Measurements from ENCODE around the gene SIMC1. TPM values are rescaled to one million over a fixed set of nuclear protein-coding genes. Genes with fewer than 3 reads are reported as not detected.
"Not testable (repeated sequence)": the region's sequence is repeated elsewhere in the genome, so short reads cannot be mapped to it uniquely, and the experiment has no call there.

The SIMC1 gene
- total and polyA plus RNA-seq, 2 of the 4 experiments (the other 2 are of a cell fraction): 8.2 to 11.7 TPM

DNA sequence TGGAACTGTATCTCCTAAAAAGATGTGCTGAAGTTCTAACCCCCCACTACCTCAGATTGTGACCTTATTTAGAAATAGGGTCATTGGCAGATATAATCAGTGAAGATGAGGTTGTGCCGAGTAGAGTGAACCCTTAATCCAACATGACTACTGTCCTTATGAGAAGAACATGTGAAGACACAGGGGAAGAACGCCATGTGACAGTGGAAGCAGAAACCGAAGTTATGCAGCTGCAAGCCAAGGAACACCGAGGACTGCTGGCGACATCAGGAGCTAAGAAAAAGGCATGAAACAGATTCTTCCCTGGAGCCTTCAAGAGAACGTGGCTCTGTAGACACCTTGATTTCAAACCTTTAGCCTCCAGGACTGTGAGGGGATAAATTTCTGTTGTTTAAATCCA, 6.8 kb downstream of the SIMC1 start:
- H3K4me3 ChIP-seq (ENCODE audit: insufficient read depth, low read depth, low read length); in situ Hi-C loops (cut with MboI; ENCODE audit: low sequenced_read_pairs); H3K79me1 ChIP-seq (ENCODE audit: low read depth in 1 of 2, low read length in 2 of 2); H4K8ac ChIP-seq (ENCODE audit: low read depth in 2 of 2, low read length in 2 of 2); H3K36me3 ChIP-seq (ENCODE audit: control insufficient read depth, insufficient read depth, low read length); DNase-seq; H2BK20ac ChIP-seq (ENCODE audit: low read depth, low read length); H2AK5ac ChIP-seq (ENCODE audit: low read depth, low read length); H3K9ac ChIP-seq (ENCODE audit: low read depth, low read length); H3K14ac ChIP-seq (replicated peaks; ENCODE audit: low read depth, low read length); H3K4ac ChIP-seq (ENCODE audit: low read depth, low read length); H2AK9ac ChIP-seq (replicated peaks; ENCODE audit: low read depth, low read length, poor library complexity); BruUV-seq (replicated peaks); H3K23ac ChIP-seq (ENCODE audit: low read depth, low read length); H3K27ac ChIP-seq (ENCODE audit: insufficient read depth, low read length); CTCF ChIA-PET; H3K27me3 ChIP-seq (ENCODE audit: control insufficient read depth, insufficient read depth, low read length); H3K4me1 ChIP-seq (ENCODE audit: control insufficient read depth, insufficient read depth, low read length); H2BK120ac ChIP-seq (ENCODE audit: low read depth, low read length); POLR2A ChIA-PET (ENCODE audit: unreplicated experiment); H3K9me3 ChIP-seq (ENCODE audit: control insufficient read depth, insufficient read depth, low read length); H4K91ac ChIP-seq (ENCODE audit: insufficient read depth, low read depth, low read length); H2AFZ ChIP-seq (replicated peaks; ENCODE audit: low read length, poor library complexity); ATAC-seq (ENCODE audit: low read depth); dilution Hi-C loops (cut with HindIII; ENCODE audit: low sequenced_read_pairs, unreplicated experiment); H3K18ac ChIP-seq (ENCODE audit: low read depth, low read length); H3K56ac ChIP-seq (ENCODE audit: extremely low read depth, insufficient read depth, low read length); intact Hi-C loops (cut with micrococcal nuclease); H4K5ac ChIP-seq (ENCODE audit: low read depth, low read length); H3K4me2 ChIP-seq (ENCODE audit: low read depth, low read length); H2BK15ac ChIP-seq (ENCODE audit: low read depth, low read length); H3K9me1 ChIP-seq (ENCODE audit: insufficient read depth, low read length); H2BK5ac ChIP-seq (ENCODE audit: low read depth, low read length, poor library complexity, severe bottlenecking); H4K20me1 ChIP-seq (ENCODE audit: insufficient read depth, low read length): not testable (repeated sequence)
- WGBS, 2 experiments (ENCODE audit: extremely low coverage in 2 of 2, insufficient read length in 1 of 2): no CpG with 5 or more reads among the region's 6 CpGs

DNA sequence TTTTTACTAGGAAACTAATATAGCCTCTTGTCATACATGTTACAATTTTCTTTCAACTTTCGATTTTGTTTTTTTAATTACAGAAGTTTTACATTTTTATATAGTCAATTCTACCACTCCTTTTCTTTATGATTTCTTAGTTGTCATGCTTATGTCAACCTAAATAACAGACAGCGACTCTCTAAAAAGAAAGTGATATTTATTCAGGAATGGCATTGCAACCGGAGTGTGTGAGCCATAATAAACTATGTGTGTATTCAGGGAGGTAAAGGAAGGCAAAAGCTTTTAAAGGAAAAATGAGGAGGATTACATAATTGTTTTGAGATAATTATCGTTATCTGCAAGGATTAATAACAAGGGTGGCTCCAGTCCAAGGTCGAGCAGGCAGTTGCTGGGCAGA, 7.3 kb downstream of the SIMC1 start:
- H3K23ac ChIP-seq (ENCODE audit: low read depth, low read length); in situ Hi-C loops (cut with MboI; ENCODE audit: low sequenced_read_pairs); H2BK120ac ChIP-seq (ENCODE audit: low read depth, low read length); H3K9ac ChIP-seq (ENCODE audit: low read depth, low read length); DNase-seq; CTCF ChIA-PET; H3K4me3 ChIP-seq (ENCODE audit: insufficient read depth, low read depth, low read length); H3K9me3 ChIP-seq (ENCODE audit: control insufficient read depth, insufficient read depth, low read length); H3K4me1 ChIP-seq (ENCODE audit: control insufficient read depth, insufficient read depth, low read length); H3K18ac ChIP-seq (ENCODE audit: low read depth, low read length); H2AFZ ChIP-seq (replicated peaks; ENCODE audit: low read length, poor library complexity); H4K20me1 ChIP-seq (ENCODE audit: insufficient read depth, low read length); intact Hi-C loops (cut with micrococcal nuclease); ATAC-seq (ENCODE audit: low read depth); H3K56ac ChIP-seq (ENCODE audit: extremely low read depth, insufficient read depth, low read length); H3K27ac ChIP-seq (ENCODE audit: insufficient read depth, low read length); H4K91ac ChIP-seq (ENCODE audit: insufficient read depth, low read depth, low read length); H4K5ac ChIP-seq (ENCODE audit: low read depth, low read length); H3K14ac ChIP-seq (replicated peaks; ENCODE audit: low read depth, low read length); H3K9me1 ChIP-seq (ENCODE audit: insufficient read depth, low read length); H4K8ac ChIP-seq (ENCODE audit: low read depth in 2 of 2, low read length in 2 of 2); BruUV-seq (replicated peaks); H2AK5ac ChIP-seq (ENCODE audit: low read depth, low read length); H3K36me3 ChIP-seq (ENCODE audit: control insufficient read depth, insufficient read depth, low read length); H3K79me1 ChIP-seq (ENCODE audit: low read depth in 1 of 2, low read length in 2 of 2); H2AK9ac ChIP-seq (replicated peaks; ENCODE audit: low read depth, low read length, poor library complexity); H2BK20ac ChIP-seq (ENCODE audit: low read depth, low read length); H3K4ac ChIP-seq (ENCODE audit: low read depth, low read length); H3K27me3 ChIP-seq (ENCODE audit: control insufficient read depth, insufficient read depth, low read length); H2BK5ac ChIP-seq (ENCODE audit: low read depth, low read length, poor library complexity, severe bottlenecking); POLR2A ChIA-PET (ENCODE audit: unreplicated experiment); dilution Hi-C loops (cut with HindIII; ENCODE audit: low sequenced_read_pairs, unreplicated experiment); H3K4me2 ChIP-seq (ENCODE audit: low read depth, low read length); H2BK15ac ChIP-seq (ENCODE audit: low read depth, low read length): not testable (repeated sequence)
- no CpG with 5 or more reads among the region's 5 CpGs for WGBS, 2 experiments (ENCODE audit: extremely low coverage in 2 of 2, insufficient read length in 1 of 2)

Measured in IMR-90 (cell line).